Esophagus muscularis mucosa (tissue), 4 donors: ENCODE data around the gene FOXO3. TPM values are rescaled to one million over a fixed set of nuclear protein-coding genes. Genes with fewer than 3 reads are reported as not detected.
A peak's percentile ranks its signal among the peaks of the same experiment; 100 is the strongest.

Experiments used
- DNase-seq: peaks from one replicate; pipeline ENCODE4 v3.0.0-alpha.2; 2017; ENCODE audit errors: extremely low spot score
- H3K27ac ChIP-seq, 4 donors: fragments of 200-600 bp; sonication (generic); replicated peaks in 1 of 4; 1 replicate in 3 of 4; 2 replicates in 1 of 4; pipeline ENCODE4 v1.5.1; 2016 to 2019; ENCODE audit warnings: mild to moderate bottlenecking in 1 of 4
- H3K27me3 ChIP-seq, 4 donors: fragments of 200-600 bp; sonication (generic); one replicate each; pipeline versions ENCODE4 v1.5.1 to v1.6.0; 2016 to 2019
- H3K36me3 ChIP-seq, 4 donors: fragments of 200-600 bp; sonication (generic); one replicate each; pipeline ENCODE4 v1.5.1; 2016 to 2019
- H3K4me1 ChIP-seq, 4 donors: fragments of 200-600 bp; sonication (generic); one replicate each; pipeline ENCODE4 v1.5.1; 2016 to 2019
- H3K4me3 ChIP-seq, 4 donors: fragments of 200-600 bp; sonication (generic); 1 replicate in 2 of 4; 2 replicates in 2 of 4; pipeline ENCODE4 v1.5.1; 2016 to 2019; ENCODE audit warnings: mild to moderate bottlenecking in 4 of 4, moderate library complexity in 1 of 4
- H3K9me3 ChIP-seq, 4 donors: fragments of 200-600 bp; sonication (generic); 1 replicate in 3 of 4; 2 replicates in 1 of 4; pipeline ENCODE4 v1.5.1; 2016 to 2019
- CTCF ChIP-seq, 3 experiments: fragments of 200-600 bp in 2 of 3; fragments of 450-650 bp in 1 of 3; sonication (generic) in 2 of 3; IDR thresholded peaks; one replicate each; pipeline ENCODE4 v1.5.1; 2017 to 2019; ENCODE audit warnings: antibody characterized with exemption in 3 of 3, mild to moderate bottlenecking in 2 of 3, moderate library complexity in 1 of 3
- EP300 ChIP-seq: sonication (generic); formaldehyde crosslinking; IDR thresholded peaks from one replicate; pipeline ENCODE4 v1.6.1; 2017; ENCODE audit warnings: antibody characterized with exemption
- POLR2A ChIP-seq: fragments of 450-650 bp; IDR thresholded peaks from one replicate; pipeline ENCODE4 v1.6.1; 2017; ENCODE audit warnings: antibody characterized with exemption, moderate library complexity, mild to moderate bottlenecking, low read depth
- POLR2AphosphoS5 ChIP-seq, 2 donors: sonication (generic); formaldehyde crosslinking; IDR thresholded peaks; one replicate each; pipeline ENCODE4 v1.6.1; 2017; ENCODE audit warnings: antibody characterized with exemption in 2 of 2
- WGBS: methylation state at CpG from one replicate; pipeline ENCODE4 v1.1.5; 2018; 5-methylcytosine and 5-hydroxymethylcytosine counted together
- intact Hi-C: fragments of 100-400 bp; cut with DNase I; formaldehyde crosslinking; loops from one replicate; pipeline ENCODE4 v1.15.1; 2023
- total RNA-seq, 4 donors: library from RNA; depleted of rRNA; stranded (reverse); fragments of >200 nt; gene quantifications; one replicate each; pipeline versions ENCODE4 v1.1.0 to v1.2.1, GENCODE V29; 2016

FOXO3 gene
- total RNA-seq, 4 donors from 2014 or later: 92.2 to 154 (median 122) TPM

GRCh38 chr6:108541843-108542759, 18.6 kb upstream of the FOXO3 start:
- H3K4me1 ChIP-seq: peaks cover 4 to 30% (median 23%) of the 10 kb centered on the region in 4 donors
- intact Hi-C loops: loop anchor here (1.0 to 5.0 kb wide), 4 partner anchors 241 to 530 kb away; no protein-coding TSS in a partner anchor
- no peak overlapping the region for H3K4me3 ChIP-seq
- DNase-seq: no peak
- 21% methylated on average over 5 of the region's 5 CpGs for WGBS
- no peaks in the 10 kb centered on the region for H3K36me3 ChIP-seq
- no peak overlapping the region for H3K27ac ChIP-seq
- no peaks in the 10 kb centered on the region for H3K9me3 ChIP-seq
- no peak for TF ChIP-seq POLR2A
- peak; percentile 82 to 90 (median 89) for TF ChIP-seq CTCF (IDR thresholded peaks at IDR 0.05)
- peak; percentile 35 to 70 for TF ChIP-seq POLR2AphosphoS5 (IDR thresholded peaks at IDR 0.05)
- no peak for TF ChIP-seq EP300
- no peaks in the 10 kb centered on the region for H3K27me3 ChIP-seq

- WGBS: 87% methylated on average over 7 of the region's 7 CpGs
- TF ChIP-seq CTCF (IDR thresholded peaks at IDR 0.05) (no peak), EP300 (no peak), POLR2A (no peak), POLR2AphosphoS5 (IDR thresholded peaks at IDR 0.05) (no peak)
- Histone ChIP-seq H3K27me3 (no peaks in the 10 kb centered on the region), H3K36me3 (no peaks in the 10 kb centered on the region), H3K4me1 (peaks cover 4 to 34% (median 24%) of the 10 kb centered on the region in 4 donors), H3K4me3 (no peak overlapping the region), H3K27ac (no peak overlapping the region), H3K9me3 (no peaks in the 10 kb centered on the region)
- intact Hi-C loops: loop anchor here (2.0 to 5.0 kb wide), 3 partner anchors 239 to 529 kb away; no protein-coding TSS in a partner anchor
- no peak for DNase-seq
Measured at GRCh38 chr6:108543175-108543940, 17.4 kb upstream of the FOXO3 start.

GRCh38 chr6:108544606-108545005, 16.1 kb upstream of the FOXO3 start:
- Histone ChIP-seq H3K27ac (peak overlapping the region; percentile 57 to 76 (median 65)), H3K27me3 (no peaks in the 10 kb centered on the region), H3K4me3 (no peak overlapping the region), H3K4me1 (peaks cover 4 to 34% (median 24%) of the 10 kb centered on the region in 4 donors), H3K9me3 (no peaks in the 10 kb centered on the region), H3K36me3 (no peaks in the 10 kb centered on the region)
- intact Hi-C loops: loop anchor here (5.0 kb wide), 1 partner anchor 528 kb away; no protein-coding TSS in a partner anchor
- no peak for TF ChIP-seq CTCF (IDR thresholded peaks at IDR 0.05)
- TF ChIP-seq EP300: no peak
- TF ChIP-seq POLR2AphosphoS5 (IDR thresholded peaks at IDR 0.05): peak in 1 of 2 donors; percentile 52
- no peak for TF ChIP-seq POLR2A
- WGBS: 60% methylated on average over 3 of the region's 3 CpGs
- DNase-seq: no peak

GRCh38 chr6:108546079-108547049, 14.4 kb upstream of the FOXO3 start:
- no peaks in the 10 kb centered on the region for H3K27me3 ChIP-seq
- no peaks in the 10 kb centered on the region for H3K9me3 ChIP-seq
- H3K4me3 ChIP-seq: no peak overlapping the region
- no peak for TF ChIP-seq EP300
- TF ChIP-seq CTCF (IDR thresholded peaks at IDR 0.05): no peak
- TF ChIP-seq POLR2AphosphoS5 (IDR thresholded peaks at IDR 0.05): no peak
- no peak for TF ChIP-seq POLR2A
- peak overlapping the region in 1 of 4 donors; percentile 6 for H3K27ac ChIP-seq
- 85% methylated on average over 6 of the region's 6 CpGs for WGBS
- no peaks in the 10 kb centered on the region for H3K36me3 ChIP-seq
- H3K4me1 ChIP-seq: peaks cover 4 to 35% (median 26%) of the 10 kb centered on the region in 4 donors
- intact Hi-C loops: no loop called here
- peak; percentile 86 for DNase-seq
